GM12872 (cell line): ENCODE results near the gene CENPU.

ENCODE experiments used
- TF ChIP-seq, protein P1 (sequence below): IDR thresholded peaks from 3 replicates; pipeline ENCODE4 v1.5.1; 2011; ENCODE audit warnings: low read depth, mild to moderate bottlenecking, low read length, moderate library complexity; ENCODE audit not compliant: insufficient read depth

CENPU gene

DNA sequence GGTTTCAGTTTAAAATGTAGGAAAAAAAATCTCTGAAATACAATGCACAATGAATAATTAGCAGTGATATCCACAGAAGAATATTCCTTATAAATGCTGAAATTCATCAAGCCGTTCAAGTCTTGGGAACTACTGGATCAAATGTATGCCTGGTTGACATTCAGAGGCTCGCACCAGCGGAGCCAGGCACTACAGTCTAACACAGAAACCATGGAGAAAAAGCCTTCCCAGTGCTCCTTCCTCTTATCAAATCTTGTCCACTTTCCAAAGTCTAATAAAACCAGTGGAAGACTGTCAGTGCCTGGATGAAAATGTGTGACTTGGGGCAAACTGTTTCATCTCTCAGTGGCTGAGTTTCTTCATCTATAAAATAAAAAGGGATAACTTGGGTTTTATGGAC is 35.9 kb downstream of the CENPU start:
- TF ChIP-seq, protein P1, sequence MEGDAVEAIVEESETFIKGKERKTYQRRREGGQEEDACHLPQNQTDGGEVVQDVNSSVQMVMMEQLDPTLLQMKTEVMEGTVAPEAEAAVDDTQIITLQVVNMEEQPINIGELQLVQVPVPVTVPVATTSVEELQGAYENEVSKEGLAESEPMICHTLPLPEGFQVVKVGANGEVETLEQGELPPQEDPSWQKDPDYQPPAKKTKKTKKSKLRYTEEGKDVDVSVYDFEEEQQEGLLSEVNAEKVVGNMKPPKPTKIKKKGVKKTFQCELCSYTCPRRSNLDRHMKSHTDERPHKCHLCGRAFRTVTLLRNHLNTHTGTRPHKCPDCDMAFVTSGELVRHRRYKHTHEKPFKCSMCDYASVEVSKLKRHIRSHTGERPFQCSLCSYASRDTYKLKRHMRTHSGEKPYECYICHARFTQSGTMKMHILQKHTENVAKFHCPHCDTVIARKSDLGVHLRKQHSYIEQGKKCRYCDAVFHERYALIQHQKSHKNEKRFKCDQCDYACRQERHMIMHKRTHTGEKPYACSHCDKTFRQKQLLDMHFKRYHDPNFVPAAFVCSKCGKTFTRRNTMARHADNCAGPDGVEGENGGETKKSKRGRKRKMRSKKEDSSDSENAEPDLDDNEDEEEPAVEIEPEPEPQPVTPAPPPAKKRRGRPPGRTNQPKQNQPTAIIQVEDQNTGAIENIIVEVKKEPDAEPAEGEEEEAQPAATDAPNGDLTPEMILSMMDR: no peak

DNA sequence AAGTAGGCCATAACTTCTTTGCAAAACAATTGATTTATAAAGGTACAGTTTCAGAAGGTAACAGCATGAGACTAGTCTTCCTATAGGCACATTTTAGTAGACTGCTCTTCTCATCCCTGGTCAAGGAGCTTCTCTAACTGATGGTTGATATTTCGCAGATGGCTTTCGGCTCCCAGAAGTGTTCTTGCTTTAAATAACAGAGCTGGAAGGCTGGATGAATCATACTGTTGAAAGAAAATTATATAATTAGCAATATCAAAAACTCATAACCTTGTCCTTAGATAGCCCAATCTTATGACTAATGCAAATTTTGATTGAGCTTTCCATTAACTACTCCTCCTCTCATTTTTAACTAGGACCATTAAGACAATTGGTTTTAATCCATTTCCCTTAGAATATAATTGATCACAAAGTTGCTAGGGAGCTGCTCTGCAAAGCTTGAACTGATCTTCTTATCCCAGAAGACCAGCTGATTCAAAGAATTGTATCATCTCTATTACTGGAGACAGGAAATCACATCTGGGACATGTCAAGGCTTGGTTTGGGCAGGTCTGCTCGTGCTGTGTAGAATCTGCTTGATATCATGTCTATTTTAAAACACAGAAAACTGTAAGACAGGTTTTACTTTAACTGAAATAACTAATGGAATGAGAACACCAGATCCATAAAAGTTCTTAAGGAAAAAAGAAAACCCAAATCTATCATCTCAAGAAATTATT is 38.6 kb downstream of the CENPU start:
- TF ChIP-seq, protein P1: no peak

DNA sequence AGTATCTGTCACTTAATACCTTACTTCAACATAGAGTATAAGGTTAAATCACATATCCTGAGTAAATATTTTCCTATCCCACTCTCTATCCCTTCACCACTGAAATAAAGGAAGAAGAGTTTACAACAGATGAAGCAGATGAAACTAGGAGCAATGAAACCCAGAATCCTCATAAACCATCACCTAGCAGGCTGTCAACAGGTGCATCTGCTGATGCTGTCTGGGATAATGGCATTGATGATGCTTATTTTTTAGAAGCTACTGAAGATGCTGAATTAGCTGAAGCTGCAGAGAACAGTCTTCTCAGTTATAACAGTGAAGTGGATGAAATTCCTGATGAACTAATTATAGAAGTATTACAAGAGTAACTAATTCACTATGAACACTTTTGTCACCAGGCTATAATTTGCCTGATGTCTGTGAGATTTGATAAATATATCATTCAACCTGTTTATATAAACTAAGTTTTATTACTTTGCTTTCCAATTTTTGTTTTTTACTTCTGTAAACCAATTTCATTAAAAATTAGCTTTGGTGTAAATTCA is 39.4 kb downstream of the CENPU start:
- TF ChIP-seq, protein P1: no peak

DNA sequence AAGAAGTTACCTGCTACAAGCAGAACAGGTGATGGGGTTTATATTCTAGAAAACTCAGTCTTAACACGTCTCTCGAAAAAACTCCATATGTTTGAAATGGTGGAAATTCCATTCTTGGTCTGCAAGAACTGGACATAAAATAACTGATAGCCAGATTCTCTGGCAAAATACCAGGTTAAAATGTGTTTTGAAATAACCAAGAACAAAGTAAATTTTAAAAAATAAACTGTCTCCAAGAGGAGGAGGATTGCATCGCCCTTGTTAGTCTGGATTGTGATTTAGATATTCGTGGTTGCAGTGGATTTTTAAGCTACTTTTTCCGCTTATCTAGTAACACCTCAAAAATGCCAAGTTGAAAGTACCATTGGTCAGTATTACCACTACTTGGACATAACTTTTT is 40.8 kb downstream of the CENPU start:
- TF ChIP-seq, protein P1: no peak

DNA sequence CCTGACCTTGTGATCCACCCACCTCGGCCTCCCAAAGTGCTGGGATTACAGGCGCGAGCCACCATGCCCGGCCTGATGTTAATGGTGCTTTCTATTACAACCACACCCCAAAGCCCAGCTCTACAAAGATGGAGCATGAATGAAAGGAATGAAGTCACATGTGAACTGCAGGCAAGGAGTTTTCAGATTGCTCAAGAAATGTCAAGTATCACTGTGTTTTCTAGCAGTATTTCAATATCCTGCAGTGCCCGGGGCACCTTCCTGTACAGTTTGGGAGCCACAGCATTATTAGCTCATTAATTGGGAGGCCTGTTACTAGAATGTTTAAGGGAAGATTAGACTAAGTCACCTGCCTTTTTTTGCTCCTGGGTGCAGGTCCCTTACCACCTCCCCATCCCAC is 44.2 kb downstream of the CENPU start:
- TF ChIP-seq, protein P1: no peak

DNA sequence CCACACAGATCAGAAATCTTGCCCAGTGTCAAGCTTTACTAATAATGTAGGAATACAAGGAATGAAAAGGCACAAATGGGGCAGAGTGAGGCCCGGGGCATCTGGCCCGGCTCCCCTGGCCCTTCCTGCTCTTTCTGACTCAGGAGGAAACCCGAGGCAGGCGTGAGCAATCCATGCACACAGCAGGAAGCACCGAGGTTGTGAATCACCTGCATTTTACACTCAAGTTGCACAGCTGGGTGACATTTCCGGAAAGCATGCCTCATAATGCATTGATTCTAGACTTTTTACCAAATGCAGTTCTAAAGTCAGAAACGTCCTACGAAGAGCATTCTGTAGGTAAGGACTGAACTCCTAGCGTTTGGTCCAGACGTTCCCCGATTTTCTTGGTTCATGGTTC is 45.4 kb downstream of the CENPU start:
- TF ChIP-seq, protein P1: no peak

DNA sequence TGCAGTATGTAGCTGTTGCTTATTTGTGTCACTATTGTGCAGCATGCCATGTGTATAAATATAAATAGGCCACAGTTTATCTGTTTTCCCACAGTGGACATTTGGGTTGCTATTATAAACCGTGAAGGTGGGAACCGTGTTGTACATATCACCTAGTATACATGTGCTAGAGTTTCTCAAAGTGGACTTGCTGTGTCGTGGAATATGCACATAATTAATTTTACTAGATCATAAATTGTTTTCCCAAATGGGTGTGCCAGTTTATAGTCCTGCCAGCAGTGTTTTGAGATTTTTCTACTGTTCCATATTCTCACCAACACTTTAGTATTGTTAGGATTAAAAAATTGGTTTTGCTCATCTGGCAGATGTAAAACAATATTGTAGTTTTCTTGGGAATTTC is 45.9 kb downstream of the CENPU start:
- TF ChIP-seq, protein P1: no peak
